DND-41 (cell line): Measurements from ENCODE around the gene GFI1B.

Experiments used
- ATAC-seq: fragments of 200-7000 bp; cut with Tn5 transposase; 3 replicates; pipeline ENCODE4 v1.9.1; 2021; ENCODE audit warnings: low read depth; ENCODE audit not compliant: insufficient read depth
- DNase-seq: peaks from one replicate; pipeline ENCODE4 v3.0.0-alpha.2; 2020
- H2AFZ ChIP-seq: 2 replicates; pipeline ENCODE4 v1.6.0; 2012; ENCODE audit warnings: low read depth, low read length
- H3K27ac ChIP-seq: 2 replicates; pipeline ENCODE4 v1.5.1; 2012; ENCODE audit warnings: low read length, inconsistent platforms
- H3K27me3 ChIP-seq: fragments of 200-600 bp; sonication (generic); 2 replicates; pipeline ENCODE4 v1.6.0; 2012; ENCODE audit warnings: low read length, mild to moderate bottlenecking, inconsistent platforms; ENCODE audit not compliant: insufficient read depth, poor library complexity
- H3K36me3 ChIP-seq: 2 replicates; pipeline ENCODE4 v1.5.1; 2012; ENCODE audit warnings: low read length, inconsistent platforms; ENCODE audit not compliant: insufficient read depth
- H3K4me1 ChIP-seq: 2 replicates; pipeline ENCODE4 v1.5.1; 2012; ENCODE audit warnings: mild to moderate bottlenecking, low read length; ENCODE audit not compliant: insufficient read depth
- H3K4me2 ChIP-seq: 2 replicates; pipeline ENCODE4 v1.6.0; 2012; ENCODE audit warnings: mild to moderate bottlenecking, moderate library complexity, low read length, inconsistent platforms; ENCODE audit not compliant: insufficient read depth
- H3K4me3 ChIP-seq, 2 experiments: fragments of 200-600 bp in 1 of 2; shearing (Covaris generic) in 1 of 2; 2 replicates each; pipeline ENCODE4 v1.5.1; 2012 to 2016; ENCODE audit warnings: inconsistent platforms in 2 of 2, low read length in 2 of 2, mild to moderate bottlenecking in 2 of 2, low read depth in 1 of 2, moderate library complexity in 1 of 2
- H3K79me2 ChIP-seq: 2 replicates; pipeline ENCODE4 v1.6.0; 2012; ENCODE audit warnings: low read length, inconsistent platforms; ENCODE audit not compliant: insufficient read depth
- H3K9ac ChIP-seq: 2 replicates; pipeline ENCODE4 v1.6.0; 2012; ENCODE audit warnings: low read depth, mild to moderate bottlenecking, inconsistent platforms, low read length, moderate library complexity
- H3K9me3 ChIP-seq: 2 replicates; pipeline ENCODE4 v1.5.1; 2012; ENCODE audit warnings: low read length, moderate library complexity, mild to moderate bottlenecking, inconsistent platforms; ENCODE audit not compliant: insufficient read depth, severe bottlenecking
- H4K20me1 ChIP-seq: 2 replicates; pipeline ENCODE4 v1.6.0; 2012; ENCODE audit warnings: low read length; ENCODE audit not compliant: insufficient read depth
- EZH2 ChIP-seq: IDR thresholded peaks from 3 replicates; pipeline ENCODE4 v1.6.1; 2012; ENCODE audit warnings: borderline replicate concordance, low read depth, mild to moderate bottlenecking, moderate library complexity, low read length, inconsistent platforms; ENCODE audit not compliant: severe bottlenecking
- TF ChIP-seq, protein P1 (sequence below): IDR thresholded peaks from 2 replicates; pipeline ENCODE4 v1.5.1; 2012; ENCODE audit warnings: borderline replicate concordance, low read length, moderate library complexity, mild to moderate bottlenecking; ENCODE audit not compliant: poor library complexity, severe bottlenecking; ENCODE audit errors: extremely low read depth

Gene GFI1B

DNA sequence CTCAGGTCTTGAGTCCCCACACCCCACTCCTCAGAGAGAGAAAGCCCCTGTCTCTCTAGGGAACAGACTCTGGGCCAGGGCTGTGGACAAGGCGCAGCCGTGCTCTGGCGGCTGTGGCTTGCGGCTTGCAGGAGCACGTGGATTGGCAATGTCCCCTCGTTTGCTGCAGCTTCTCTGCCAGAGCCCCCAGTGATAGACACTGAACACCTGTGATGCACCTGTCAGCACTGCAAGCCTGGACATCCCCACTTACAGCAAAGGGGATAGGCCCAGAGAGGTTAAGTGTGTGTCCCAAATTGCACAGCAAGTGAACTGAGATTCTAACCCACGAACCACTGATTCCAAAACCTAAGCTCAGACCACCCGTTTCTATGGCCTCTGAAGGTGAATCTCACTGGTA, 7.0 kb downstream of the GFI1B start:
- peaks cover 6% of the 10 kb centered on the region for H3K27me3 ChIP-seq
- H3K9ac ChIP-seq = no peak overlapping the region
- H3K79me2 ChIP-seq = no peaks in the 10 kb centered on the region
- no peak overlapping the region for H2AFZ ChIP-seq
- no peak for TF ChIP-seq EZH2
- TF ChIP-seq, protein P1, sequence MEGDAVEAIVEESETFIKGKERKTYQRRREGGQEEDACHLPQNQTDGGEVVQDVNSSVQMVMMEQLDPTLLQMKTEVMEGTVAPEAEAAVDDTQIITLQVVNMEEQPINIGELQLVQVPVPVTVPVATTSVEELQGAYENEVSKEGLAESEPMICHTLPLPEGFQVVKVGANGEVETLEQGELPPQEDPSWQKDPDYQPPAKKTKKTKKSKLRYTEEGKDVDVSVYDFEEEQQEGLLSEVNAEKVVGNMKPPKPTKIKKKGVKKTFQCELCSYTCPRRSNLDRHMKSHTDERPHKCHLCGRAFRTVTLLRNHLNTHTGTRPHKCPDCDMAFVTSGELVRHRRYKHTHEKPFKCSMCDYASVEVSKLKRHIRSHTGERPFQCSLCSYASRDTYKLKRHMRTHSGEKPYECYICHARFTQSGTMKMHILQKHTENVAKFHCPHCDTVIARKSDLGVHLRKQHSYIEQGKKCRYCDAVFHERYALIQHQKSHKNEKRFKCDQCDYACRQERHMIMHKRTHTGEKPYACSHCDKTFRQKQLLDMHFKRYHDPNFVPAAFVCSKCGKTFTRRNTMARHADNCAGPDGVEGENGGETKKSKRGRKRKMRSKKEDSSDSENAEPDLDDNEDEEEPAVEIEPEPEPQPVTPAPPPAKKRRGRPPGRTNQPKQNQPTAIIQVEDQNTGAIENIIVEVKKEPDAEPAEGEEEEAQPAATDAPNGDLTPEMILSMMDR = no peak
- no peak overlapping the region for H3K27ac ChIP-seq
- no peaks in the 10 kb centered on the region for H4K20me1 ChIP-seq
- H3K4me3 ChIP-seq = no peak overlapping the region
- no peaks in the 10 kb centered on the region for H3K9me3 ChIP-seq
- DNase-seq (no peak), ATAC-seq (no peak)
- H3K4me1 ChIP-seq = no peaks in the 10 kb centered on the region
- no peaks in the 10 kb centered on the region for H3K36me3 ChIP-seq
- H3K4me2 ChIP-seq = no peak overlapping the region

DNA sequence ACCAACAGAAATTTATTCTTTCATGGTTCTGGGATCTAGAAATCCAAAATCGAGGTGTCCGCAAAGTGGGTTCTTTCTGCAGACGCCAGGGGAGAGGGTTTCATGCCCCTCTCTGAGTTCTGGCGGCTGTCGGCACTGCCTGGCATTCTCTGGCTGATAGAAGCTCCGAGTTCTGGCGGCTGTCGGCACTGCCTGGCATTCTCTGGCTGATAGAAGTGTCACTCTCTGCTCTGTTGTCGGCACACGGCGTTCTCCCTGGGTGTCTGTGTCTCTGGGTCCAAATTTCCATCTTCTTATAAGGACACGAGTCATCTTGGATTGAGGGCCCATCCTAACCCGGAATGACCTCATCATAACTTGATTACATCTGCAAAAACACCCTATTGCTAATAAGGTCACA, 7.6 kb downstream of the GFI1B start:
- H3K9ac ChIP-seq = no peak overlapping the region
- ATAC-seq (no peak), DNase-seq (no peak)
- H3K79me2 ChIP-seq = no peaks in the 10 kb centered on the region
- no peaks in the 10 kb centered on the region; the same call in 1 of the 2 replicates for H4K20me1 ChIP-seq
- TF ChIP-seq EZH2 = no peak
- TF ChIP-seq, protein P1 = no peak
- no peak overlapping the region for H3K4me3 ChIP-seq
- no peaks in the 10 kb centered on the region for H3K36me3 ChIP-seq
- no peaks in the 10 kb centered on the region for H3K9me3 ChIP-seq
- no peak overlapping the region for H3K4me2 ChIP-seq
- H3K4me1 ChIP-seq = no peaks in the 10 kb centered on the region
- H3K27ac ChIP-seq = no peak overlapping the region
- H2AFZ ChIP-seq = no peak overlapping the region
- peaks cover 6% of the 10 kb centered on the region for H3K27me3 ChIP-seq

DNA sequence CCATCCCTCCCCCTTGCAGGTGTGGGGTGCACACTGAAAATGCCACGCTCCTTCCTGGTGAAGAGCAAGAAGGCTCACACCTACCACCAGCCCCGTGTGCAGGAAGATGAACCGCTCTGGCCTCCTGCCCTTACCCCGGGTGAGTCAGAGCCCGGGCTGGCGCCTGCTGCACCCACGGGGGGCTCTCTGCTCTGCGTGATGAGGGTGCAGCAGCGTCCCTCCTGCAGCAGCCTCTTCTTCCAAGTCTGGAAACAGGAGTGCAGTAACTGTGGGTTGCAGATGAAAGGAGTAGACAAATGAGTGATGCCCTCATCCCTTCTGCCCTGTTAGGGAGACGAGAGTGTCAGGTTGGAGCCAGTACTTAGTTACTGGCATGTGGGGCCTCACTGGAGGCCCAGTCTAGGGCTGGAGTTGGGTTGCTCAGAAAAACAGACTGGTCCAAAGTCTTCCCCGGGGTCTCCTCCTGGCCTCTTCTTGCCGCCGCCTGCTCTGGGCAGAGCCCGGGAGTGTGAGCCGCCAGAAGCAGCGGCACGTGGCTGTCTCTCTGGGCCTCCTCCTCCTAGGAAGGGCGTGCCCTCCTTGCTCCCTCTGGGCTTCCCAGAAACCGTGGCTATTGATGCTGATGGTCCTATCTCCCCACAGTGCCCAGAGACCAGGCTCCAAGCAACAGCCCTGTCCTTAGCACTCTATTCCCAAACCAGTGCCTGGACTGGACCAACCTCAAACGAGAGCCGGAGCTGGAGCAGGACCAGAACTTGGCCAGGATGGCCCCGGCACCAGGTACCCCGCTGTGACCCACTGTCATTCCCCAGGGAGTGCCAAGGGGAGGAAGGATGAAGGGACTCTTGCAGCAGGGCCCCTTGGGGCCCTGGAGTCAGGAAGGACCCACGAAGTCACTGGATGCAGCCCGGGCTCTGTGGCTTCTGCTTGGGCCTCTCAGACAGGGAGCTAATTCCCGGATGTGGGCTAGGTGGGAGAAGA, 8.4 kb downstream of the GFI1B start:
- Histone ChIP-seq H3K27ac (no peak overlapping the region), H3K9me3 (no peaks in the 10 kb centered on the region), H3K79me2 (no peaks in the 10 kb centered on the region), H3K4me1 (no peaks in the 10 kb centered on the region), H3K9ac (no peak overlapping the region), H3K4me3 (no peak overlapping the region), H3K4me2 (no peak overlapping the region), H3K27me3 (peaks cover 6% of the 10 kb centered on the region), H4K20me1 (no peaks in the 10 kb centered on the region; the same call in 1 of the 2 replicates), H3K36me3 (no peaks in the 10 kb centered on the region), H2AFZ (no peak overlapping the region)
- TF ChIP-seq, protein P1 = no peak
- TF ChIP-seq EZH2 = no peak
- no peak for ATAC-seq
- no peak for DNase-seq
